SH-SY5Y (cell line): ENCODE data around the gene C1QTNF9.

ENCODE experiments used
- GATA2 ChIP-seq: IDR thresholded peaks from 2 replicates; pipeline ENCODE4 v1.6.1; 2011; ENCODE audit warnings: mild to moderate bottlenecking, low read depth, low read length
- GATA3 ChIP-seq: IDR thresholded peaks from 2 replicates; pipeline ENCODE4 v1.6.1; 2011; ENCODE audit warnings: low read depth, mild to moderate bottlenecking, low read length, moderate library complexity

DNA sequence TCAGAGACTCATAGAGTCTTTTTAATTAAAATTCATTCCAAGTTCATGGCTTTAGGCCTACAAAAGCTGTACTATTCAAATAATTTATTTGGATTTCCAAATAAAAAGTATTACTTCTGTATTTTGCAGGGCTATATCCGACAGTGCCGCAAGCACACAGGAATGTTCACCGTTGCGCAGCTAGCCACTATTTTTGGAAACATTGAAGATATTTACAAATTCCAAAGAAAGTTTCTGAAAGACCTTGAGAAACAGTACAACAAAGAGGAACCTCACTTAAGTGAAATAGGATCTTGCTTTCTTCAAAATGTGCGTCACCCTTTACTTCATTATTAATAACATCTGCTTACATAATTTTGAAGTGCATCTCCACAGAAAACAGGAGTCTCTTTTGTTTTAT lies 20.5 kb upstream of the C1QTNF9 start:
- TF ChIP-seq GATA2 (no peak), GATA3 (no peak)
